A549 (cell line): ENCODE data around the gene OR2L13. TPM values are rescaled to one million over a fixed set of nuclear protein-coding genes. Genes with fewer than 3 reads are reported as not detected.

ENCODE experiments used
- ATAC-seq, 2 experiments: fragments of 200-7000 bp in 1 of 2; fragments of >200 bp in 1 of 2; cut with Nextera tagmentation in 1 of 2; cut with Tn5 transposase in 1 of 2; 3 replicates each; pipeline versions ENCODE4 v1.8.0 to v1.9.1; 2018 to 2020; ENCODE audit warnings: mild to moderate bottlenecking in 1 of 2, moderate library complexity in 1 of 2
- CTCF ChIA-PET: fragments of 300-600 bp; sonication (Branson Sonifier 250); formaldehyde crosslinking; extraction: SDS; loops from one replicate; lab custom pipeline; 2021; ENCODE audit warnings: antibody characterized with exemption, inconsistent platforms; lab: Yijun Ruan, JAX
- POLR2A ChIA-PET: fragments of 350-600 bp; formaldehyde crosslinking; extraction: SDS; loops from one replicate; lab custom pipeline; 2021; ENCODE audit warnings: antibody characterized with exemption, inconsistent platforms; lab: Yijun Ruan, JAX
- DNase-seq, 2 experiments: peaks; one replicate each; pipeline versions ENCODE4 v3.0.0 to v3.0.0-alpha.2; 2011 to 2016; ENCODE audit warnings: low read depth in 1 of 2, low spot score in 1 of 2
- FAIRE-seq: peaks from 2 replicates; lab custom pipeline; 2011; peaks lifted over from hg19 to GRCh38; lab: Jason Lieb, UNC
- H3K27ac ChIP-seq, 2 experiments: fragments of >200 bp; sonication (Bioruptor Twin); formaldehyde crosslinking; 3 replicates each; pipeline ENCODE4 v1.5.1; 2016 to 2017
- H3K4me1 ChIP-seq: fragments of >200 bp; sonication (Bioruptor Twin); formaldehyde crosslinking; 3 replicates; pipeline ENCODE4 v1.6.1; 2016
- H3K4me2 ChIP-seq: fragments of >200 bp; sonication (Bioruptor Twin); formaldehyde crosslinking; 3 replicates; pipeline ENCODE4 v1.6.1; 2016
- H3K4me3 ChIP-seq: fragments of >200 bp; sonication (Bioruptor Twin); formaldehyde crosslinking; 3 replicates; pipeline ENCODE4 v1.5.1; 2016
- H3K9me3 ChIP-seq: fragments of >200 bp; sonication (Bioruptor Twin); formaldehyde crosslinking; 3 replicates; pipeline ENCODE4 v1.6.1; 2016
- BHLHE40 ChIP-seq: IDR thresholded peaks from 2 replicates; pipeline ENCODE4 v1.6.1; 2012; ENCODE audit warnings: low read depth, low read length, inconsistent platforms
- CBX2 ChIP-seq: fragments of 200-600 bp; sonication (generic); IDR thresholded peaks from 2 replicates; pipeline ENCODE4 v1.6.1; 2016; ENCODE audit warnings: low read depth, mild to moderate bottlenecking, borderline replicate concordance
- CHD2 ChIP-seq: fragments of 150-350 bp; IDR thresholded peaks from 2 replicates; pipeline ENCODE4 v1.6.1; 2014; ENCODE audit warnings: low read length; ENCODE audit not compliant: partially characterized antibody
- ELK1 ChIP-seq: fragments of 150-350 bp; IDR thresholded peaks from 2 replicates; pipeline ENCODE4 v1.6.1; 2014; ENCODE audit warnings: low read depth, mild to moderate bottlenecking, low read length
- EP300 ChIP-seq, 2 experiments: fragments of >200 bp; sonication (Bioruptor Twin); formaldehyde crosslinking; IDR thresholded peaks; 2 replicates in 1 of 2; 3 replicates in 1 of 2; pipeline ENCODE4 v1.6.1; 2016 to 2017
- FOSB ChIP-seq: fragments of 250-450 bp; sonication (Bioruptor Pico); IDR thresholded peaks from 2 replicates; pipeline ENCODE4 v1.5.0; 2020; ENCODE audit warnings: mild to moderate bottlenecking, moderate library complexity
- FOXS1 ChIP-seq: fragments of 250-450 bp; sonication (Bioruptor Pico); IDR thresholded peaks from 2 replicates; pipeline ENCODE4 v1.5.0; 2020; ENCODE audit warnings: mild to moderate bottlenecking, moderate library complexity
- HES2 ChIP-seq: fragments of >200 bp; sonication (Bioruptor Twin); formaldehyde crosslinking; IDR thresholded peaks from 2 replicates; pipeline ENCODE4 v1.6.1; 2016
- HMGXB4 ChIP-seq: fragments of 250-450 bp; sonication (Bioruptor Pico); IDR thresholded peaks from 2 replicates; pipeline ENCODE4 v1.5.0; 2021; ENCODE audit warnings: mild to moderate bottlenecking, moderate library complexity, borderline replicate concordance
- HOXA7 ChIP-seq: fragments of 250-450 bp; sonication (Bioruptor Pico); IDR thresholded peaks from 2 replicates; pipeline ENCODE4 v1.5.0; 2020; ENCODE audit warnings: mild to moderate bottlenecking, moderate library complexity
- HOXB5 ChIP-seq: fragments of 250-450 bp; sonication (Bioruptor Pico); IDR thresholded peaks from 2 replicates; pipeline ENCODE4 v1.5.0; 2020; ENCODE audit warnings: mild to moderate bottlenecking, moderate library complexity
- JUN ChIP-seq, 2 experiments: fragments of >200 bp; sonication (Bioruptor Twin); formaldehyde crosslinking; IDR thresholded peaks; 2 replicates in 1 of 2; 3 replicates in 1 of 2; pipeline ENCODE4 v1.6.1; 2016 to 2017
- MAFK ChIP-seq: fragments of 450-650 bp; IDR thresholded peaks from 2 replicates; pipeline ENCODE4 v1.6.1; 2014; ENCODE audit not compliant: partially characterized antibody
- MAZ ChIP-seq: fragments of 150-350 bp; IDR thresholded peaks from 2 replicates; pipeline ENCODE4 v1.6.1; 2014; ENCODE audit warnings: antibody characterized with exemption, low read depth, low read length, borderline replicate concordance
- MYC ChIP-seq: IDR thresholded peaks from 2 replicates; pipeline ENCODE4 v1.6.1; 2012; ENCODE audit warnings: mild to moderate bottlenecking, inconsistent platforms, low read length, improper control_type of control experiment, borderline replicate concordance
- NFE2L2 ChIP-seq: fragments of 150-350 bp; conservative IDR thresholded peaks from 2 replicates; pipeline ENCODE4 v1.6.1; 2014; ENCODE audit warnings: low read length
- NPAS2 ChIP-seq: fragments of 250-450 bp; sonication (Bioruptor Pico); IDR thresholded peaks from 2 replicates; pipeline ENCODE4 v1.8.0; 2022; ENCODE audit warnings: mild to moderate bottlenecking, moderate library complexity, borderline replicate concordance
- PHF8 ChIP-seq: fragments of 200-600 bp; sonication (generic); IDR thresholded peaks from 2 replicates; pipeline ENCODE4 v1.6.1; 2016; ENCODE audit warnings: low read depth, mild to moderate bottlenecking, antibody characterized with exemption, moderate library complexity, borderline replicate concordance
- RCOR1 ChIP-seq: fragments of 150-350 bp; IDR thresholded peaks from 2 replicates; pipeline ENCODE4 v1.6.1; 2014; ENCODE audit warnings: antibody characterized with exemption, low read length, low read depth
- RFX5 ChIP-seq: fragments of 450-650 bp; IDR thresholded peaks from 2 replicates; pipeline ENCODE4 v1.7.1; 2014; ENCODE audit warnings: antibody characterized with exemption, mild to moderate bottlenecking, moderate library complexity
- RNF2 ChIP-seq: fragments of 200-600 bp; sonication (generic); IDR thresholded peaks from 2 replicates; pipeline ENCODE4 v1.6.1; 2016; ENCODE audit warnings: low read depth, mild to moderate bottlenecking, antibody characterized with exemption, moderate library complexity, borderline replicate concordance
- SREBF2 ChIP-seq: fragments of 450-650 bp; IDR thresholded peaks from 2 replicates; pipeline ENCODE4 v1.6.1; 2014; ENCODE audit warnings: mild to moderate bottlenecking, moderate library complexity
- TFCP2L1 ChIP-seq: fragments of 250-450 bp; sonication (Bioruptor Pico); IDR thresholded peaks from 2 replicates; pipeline ENCODE4 v1.5.0; 2021; ENCODE audit warnings: mild to moderate bottlenecking
- USF2 ChIP-seq: fragments of 450-650 bp; IDR thresholded peaks from 2 replicates; pipeline ENCODE4 v1.6.1; 2014; ENCODE audit warnings: antibody characterized with exemption
- WGBS: methylation state at CpG from one replicate; pipeline ENCODE4 v1.1.6; 2017; ENCODE audit errors: missing lambda C conversion rate; 5-methylcytosine and 5-hydroxymethylcytosine counted together
- polyA plus RNA-seq, 4 experiments: library from polyadenylated mRNA; depleted of rRNA in 3 of 4; stranded (reverse); fragments of >200 nt; fragmentation: RNase III in 1 of 4; extraction: RNeasy Plus Mini Kit Qiagen cat#74134 plus additional on column Dnase treatment in 1 of 4; gene quantifications; 2 replicates in 3 of 4; 3 replicates in 1 of 4; pipeline ENCODE4 v1.2.3, GENCODE V29; 2011 to 2017
- TF ChIP-seq, protein P1 (sequence below): fragments of 250-450 bp; sonication (Bioruptor Pico); IDR thresholded peaks from 2 replicates; pipeline ENCODE4 v1.5.0; 2020; ENCODE audit warnings: low read depth, mild to moderate bottlenecking, moderate library complexity

Gene OR2L13
- polyA plus RNA-seq, 2 of the 4 experiments (the other 2 are of a cell fraction): not detected

GRCh38 chr1:248046536-248046935, 48.4 kb upstream of the OR2L13 start, which contains the start of gene OR2L3:
Gene OR2L3 (plus strand): TSS chr1:248046836. CDS start chr1:248060682, 13,846 bp downstream.
- H3K27ac ChIP-seq: no peak within 1 kb of the TSS
- FAIRE-seq (no peak), ATAC-seq (no peak), DNase-seq (no peak)
- no peak within 1 kb of the TSS for H3K4me3 ChIP-seq
- ChIA-PET CTCF (no interaction called here), POLR2A (no interaction called here)
- TF ChIP-seq TFCP2L1 (no peak), HOXA7 (CRISPR knock-in tag) (no peak), HMGXB4 (CRISPR knock-in tag) (no peak), CBX2 (no peak), SREBF2 (no peak), FOSB (CRISPR knock-in tag) (no peak), MAZ (no peak), FOXS1 (CRISPR knock-in tag) (no peak), ELK1 (no peak), PHF8 (no peak), CHD2 (no peak), JUN (IDR thresholded peaks at IDR 0.05) (no peak), RNF2 (no peak), USF2 (no peak), MAFK (no peak), HES2 (no peak), RCOR1 (no peak), NPAS2 (CRISPR knock-in tag) (no peak), NFE2L2 (no peak), EP300 (IDR thresholded peaks at IDR 0.05) (no peak)
- H3K4me1 ChIP-seq: no peaks in the 10 kb centered on the region
- 0 out of 3 replicates have a peak, but pooled peaks cover 6% of the 10 kb centered on the region for H3K9me3 ChIP-seq
- 29% methylated on average over 2 of the region's 2 CpGs for WGBS
- no peak within 1 kb of the TSS for H3K4me2 ChIP-seq

DNA sequence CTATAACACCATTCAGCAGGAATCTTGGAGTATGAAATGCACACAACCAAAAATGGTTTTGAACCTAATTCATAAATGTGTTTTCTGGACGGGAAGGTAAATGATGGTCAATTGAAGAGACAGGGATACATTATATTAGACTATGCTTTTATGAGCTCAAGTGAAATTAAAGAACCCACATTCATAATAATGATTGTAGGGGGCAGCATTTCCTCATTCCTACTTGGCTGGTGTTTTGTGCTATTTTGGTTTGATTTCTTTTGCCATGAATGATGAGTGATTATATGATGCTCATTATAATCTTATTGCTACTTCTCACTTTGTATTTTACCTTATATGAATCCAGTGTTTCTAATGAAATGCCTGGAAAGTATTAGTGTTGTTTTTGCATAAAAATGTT, 48.0 kb upstream of the OR2L13 start:
- H3K9me3 ChIP-seq: 0 out of 3 replicates have a peak, but pooled peaks cover 6% of the 10 kb centered on the region
- no peak for DNase-seq
- POLR2A ChIA-PET: no interaction called here
- no peaks in the 10 kb centered on the region for H3K4me1 ChIP-seq
- WGBS: 0% methylated on average over 1 of the region's 1 CpG
- H3K27ac ChIP-seq: no peak overlapping the region
- ATAC-seq: no peak
- TF ChIP-seq PHF8: no peak
- no peak for TF ChIP-seq MYC
- no peak for TF ChIP-seq RNF2
- TF ChIP-seq, protein P1, sequence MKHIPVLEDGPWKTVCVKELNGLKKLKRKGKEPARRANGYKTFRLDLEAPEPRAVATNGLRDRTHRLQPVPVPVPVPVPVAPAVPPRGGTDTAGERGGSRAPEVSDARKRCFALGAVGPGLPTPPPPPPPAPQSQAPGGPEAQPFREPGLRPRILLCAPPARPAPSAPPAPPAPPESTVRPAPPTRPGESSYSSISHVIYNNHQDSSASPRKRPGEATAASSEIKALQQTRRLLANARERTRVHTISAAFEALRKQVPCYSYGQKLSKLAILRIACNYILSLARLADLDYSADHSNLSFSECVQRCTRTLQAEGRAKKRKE (CRISPR knock-in tag): no peak
- no peak for TF ChIP-seq RFX5
- no peak for TF ChIP-seq MAZ
- TF ChIP-seq BHLHE40: no peak
- TF ChIP-seq CBX2: no peak
- no peak for TF ChIP-seq FOSB (CRISPR knock-in tag)
- no peak for TF ChIP-seq HOXB5 (CRISPR knock-in tag)
- TF ChIP-seq FOXS1 (CRISPR knock-in tag): no peak
- TF ChIP-seq SREBF2: no peak
- TF ChIP-seq, all 56 proteins: peak for 0
- CTCF ChIA-PET: no interaction called here
- Histone ChIP-seq H3K4me2 (no peak overlapping the region), H3K4me3 (no peak overlapping the region)
- FAIRE-seq: no peak
